Uterus (tissue), 4 donors: Measurements from ENCODE around the gene FMOD. TPM values are rescaled to one million over a fixed set of nuclear protein-coding genes. Genes with fewer than 3 reads are reported as not detected.

Source experiments
- DNase-seq, 2 donors: peaks; one replicate each; pipeline ENCODE4 v3.0.0-alpha.2; 2019 to 2020
- H3K27ac ChIP-seq, 2 donors: fragments of 200-600 bp; sonication (generic); 1 replicate in 1 of 2; 2 replicates in 1 of 2; pipeline ENCODE4 v1.5.1; 2016 to 2018
- H3K27me3 ChIP-seq, 2 donors: fragments of 200-600 bp; sonication (generic); one replicate each; pipeline ENCODE4 v1.5.1; 2018 to 2019; ENCODE audit warnings: control low read depth in 1 of 2
- H3K36me3 ChIP-seq, 2 donors: fragments of 200-600 bp; sonication (generic); one replicate each; pipeline ENCODE4 v1.5.1; 2019; ENCODE audit warnings: control low read depth in 1 of 2
- H3K4me1 ChIP-seq, 2 donors: fragments of 200-600 bp; sonication (generic); one replicate each; pipeline ENCODE4 v1.5.1; 2018 to 2019; ENCODE audit warnings: control low read depth in 1 of 2
- H3K4me3 ChIP-seq, 2 donors: fragments of 200-600 bp; sonication (generic); 1 replicate in 1 of 2; 2 replicates in 1 of 2; pipeline ENCODE4 v1.5.1; 2018 to 2019; ENCODE audit warnings: mild to moderate bottlenecking in 1 of 2
- H3K9me3 ChIP-seq, 2 donors: fragments of 200-600 bp; sonication (generic); one replicate each; pipeline ENCODE4 v1.5.1; 2019; ENCODE audit warnings: control low read depth in 1 of 2
- CTCF ChIP-seq, 4 experiments: fragments of 200-600 bp in 2 of 4; fragments of 450-650 bp in 2 of 4; sonication (generic) in 2 of 4; IDR thresholded peaks; one replicate each; pipeline ENCODE4 v1.5.1; 2016 to 2019; ENCODE audit warnings: antibody characterized with exemption in 4 of 4, mild to moderate bottlenecking in 2 of 4, moderate library complexity in 1 of 4
- POLR2A ChIP-seq, 2 donors: fragments of 450-650 bp; IDR thresholded peaks; one replicate each; pipeline ENCODE4 v1.6.1; 2016; ENCODE audit warnings: antibody characterized with exemption in 2 of 2, mild to moderate bottlenecking in 1 of 2, moderate library complexity in 1 of 2
- intact Hi-C: fragments of 100-400 bp; cut with DNase I; formaldehyde crosslinking; loops from one replicate; pipeline ENCODE4 v1.15.1; 2023; ENCODE audit warnings: low total_unique reads
- total RNA-seq, 4 donors: library from RNA; depleted of rRNA in 3 of 4; stranded (reverse); fragments of >200 nt in 3 of 4; gene quantifications; one replicate each; pipeline versions ENCODE4 v1.1.0 to v1.2.4, GENCODE V29; 2014 to 2023
- donor health status: DM: yes; HTN: yes; CAD: no.

Gene FMOD
- total RNA-seq: 100 to 1,000 TPM in 1 of 4 donors, 10 to 100 TPM in 3; 41.8 to 119 (median 82.7) TPM

GRCh38 chr1:203351037-203351625, at the start of gene FMOD:
Gene FMOD, minus strand, starts transcription at chr1:203351122. Its CDS starts 2,852 bp downstream, at chr1:203348270.
- Histone ChIP-seq H3K4me1 (peaks cover 0 to 10% of the 10 kb centered on the region in 2 donors), H3K4me3 (peak within 1 kb of the TSS; percentile 32 to 42), H3K9me3 (no peaks in the 10 kb centered on the region), H3K27me3 (no peaks in the 10 kb centered on the region), H3K36me3 (no peaks in the 10 kb centered on the region), H3K27ac (peak within 1 kb of the TSS; percentile 67 to 84)
- TF ChIP-seq POLR2A (IDR thresholded peaks at IDR 0.05) (peak in 1 of 2 donors; percentile 25), CTCF (IDR thresholded peaks at IDR 0.05) (no peak)
- intact Hi-C loops: no loop called here
- peak; percentile 84 to 85 for DNase-seq

- Histone ChIP-seq H3K4me1 (no peaks in the 10 kb centered on the region), H3K36me3 (no peaks in the 10 kb centered on the region), H3K9me3 (no peaks in the 10 kb centered on the region), H3K27me3 (no peaks in the 10 kb centered on the region), H3K4me3 (no peak overlapping the region), H3K27ac (peak overlapping the region in 1 of 2 donors; percentile 50)
- intact Hi-C loops: no loop called here
- DNase-seq: no peak
- TF ChIP-seq POLR2A (IDR thresholded peaks at IDR 0.05) (no peak), CTCF (IDR thresholded peaks at IDR 0.05) (no peak)
Observed at GRCh38 chr1:203396595-203397194, 45.8 kb upstream of the FMOD start.

- Histone ChIP-seq H3K27me3 (no peaks in the 10 kb centered on the region), H3K4me3 (no peak overlapping the region), H3K9me3 (no peaks in the 10 kb centered on the region), H3K36me3 (no peaks in the 10 kb centered on the region), H3K4me1 (no peaks in the 10 kb centered on the region), H3K27ac (peak overlapping the region; percentile 46 to 50)
- no peak for DNase-seq
- no peak for TF ChIP-seq POLR2A (IDR thresholded peaks at IDR 0.05)
- TF ChIP-seq CTCF (IDR thresholded peaks at IDR 0.05): peak in 2 of 4 experiments; percentile 11 to 17
- intact Hi-C loops: no loop called here
Observed at GRCh38 chr1:203395751-203396150, 44.8 kb upstream of the FMOD start.

GRCh38 chr1:203390298-203390697, 39.4 kb upstream of the FMOD start:
- H3K9me3 ChIP-seq: no peaks in the 10 kb centered on the region
- no peak for DNase-seq
- H3K27me3 ChIP-seq: no peaks in the 10 kb centered on the region
- H3K27ac ChIP-seq: no peak overlapping the region
- H3K36me3 ChIP-seq: no peaks in the 10 kb centered on the region
- no peaks in the 10 kb centered on the region for H3K4me1 ChIP-seq
- no peak overlapping the region for H3K4me3 ChIP-seq
- intact Hi-C loops: no loop called here
- no peak for TF ChIP-seq CTCF (IDR thresholded peaks at IDR 0.05)
- TF ChIP-seq POLR2A (IDR thresholded peaks at IDR 0.05): no peak

- Histone ChIP-seq H3K27me3 (no peaks in the 10 kb centered on the region), H3K4me1 (no peaks in the 10 kb centered on the region), H3K4me3 (no peak overlapping the region), H3K9me3 (no peaks in the 10 kb centered on the region), H3K36me3 (no peaks in the 10 kb centered on the region), H3K27ac (no peak overlapping the region)
- no peak for DNase-seq
- intact Hi-C loops: no loop called here
- TF ChIP-seq CTCF (IDR thresholded peaks at IDR 0.05) (no peak), POLR2A (IDR thresholded peaks at IDR 0.05) (no peak)
Observed at GRCh38 chr1:203388683-203389082, 37.8 kb upstream of the FMOD start.
